Measurements from ENCODE around the gene GRHPR. TPM values are rescaled to one million over a fixed set of nuclear protein-coding genes. Genes with fewer than 3 reads are reported as not detected.

Gene GRHPR
- total RNA-seq, 2 experiments from 2014 or later: 106 to 135 TPM

GRCh38 chr9:37486256-37486615 lies 63.7 kb downstream of the GRHPR start:
- POLR2A ChIA-PET: interaction anchor here (0.6 to 2.1 kb wide), 9 partner anchors 10 to 113 kb away, joined by 3 to 10 read pairs (median 3); partner anchors contain the start of gene TOMM5
- DNase-seq (ENCODE audit: low spot score): no peak
- intact Hi-C loops (cut with micrococcal nuclease; ENCODE audit: unreplicated experiment): loop anchor here (5.0 kb wide), 2 partner anchors 46 to 106 kb away; partner anchors contain the start of gene TOMM5
- Histone ChIP-seq H3K4me3 (ENCODE audit: low read depth, low read length, poor library complexity, severe bottlenecking) (peak overlapping the region; percentile 86), H3K79me2 (ENCODE audit: insufficient read depth, low read depth, low read length) (peaks cover 30% of the 10 kb centered on the region), H3K27ac (ENCODE audit: low read depth, low read length, poor library complexity, severe bottlenecking) (peak overlapping the region; percentile 51), H3K9me2 (ENCODE audit: insufficient read depth, low read length) (no peaks in the 10 kb centered on the region), H3K9me3 (ENCODE audit: low read length) (no peaks in the 10 kb centered on the region), H4K20me1 (ENCODE audit: insufficient read depth, low read length) (0 out of 2 replicates have a peak, but pooled peaks cover 4% of the 10 kb centered on the region), H3K36me3 (ENCODE audit: insufficient read depth, low read length) (peaks cover 50% of the 10 kb centered on the region), H2AFZ (ENCODE audit: low read length) (peak overlapping the region; percentile 87; the same call in 1 of the 2 replicates), H3K4me1 (ENCODE audit: insufficient read depth, low read length, poor library complexity, severe bottlenecking) (peaks cover 36% of the 10 kb centered on the region), H3K4me2 (ENCODE audit: low read length) (peak overlapping the region; percentile 90)
- CTCF ChIA-PET (ENCODE audit: unreplicated experiment): interaction anchor here (0.6 kb wide), 1 partner anchor 10 kb away, joined by 3 read pairs; no protein-coding TSS in a partner anchor
- no peak for TF ChIP-seq EZH2phosphoT487 (IDR thresholded peaks at IDR 0.05; ENCODE audit: borderline replicate concordance, low read depth, low read length)
- no peak for TF ChIP-seq CTCF (conservative IDR thresholded peaks at IDR 0.05; ENCODE audit: low read length)
- BruUV-seq (replicated peaks): no TSS peak

Other genes starting within 250 kb of the GRHPR start
- 27.9 and 31.9 TPM in 2 replicates for gene ZBTB5, start 42.8 kb downstream of the GRHPR start, total RNA-seq (2014; rRNA removed; shearing (Covaris generic))
- gene ZBTB5, start 42.8 kb downstream of the GRHPR start, total RNA-seq (2022): 20.2 and 23.9 TPM in 2 replicates
- gene POLR1E, start 63.3 kb downstream of the GRHPR start, total RNA-seq (2014; rRNA removed; shearing (Covaris generic)): 41.0 and 44.3 TPM in 2 replicates
- 40.5 and 47.6 TPM in 2 replicates for gene POLR1E, start 63.3 kb downstream of the GRHPR start, total RNA-seq (2022)
- gene FBXO10, start 153.7 kb downstream of the GRHPR start, total RNA-seq (2014; rRNA removed; shearing (Covaris generic)): 9.4 and 16.1 TPM in 2 replicates
- gene FBXO10, start 153.7 kb downstream of the GRHPR start, total RNA-seq (2022): 13.0 and 13.2 TPM in 2 replicates
- gene TOMM5, start 169.9 kb downstream of the GRHPR start, total RNA-seq (2014; rRNA removed; shearing (Covaris generic)): 215 and 231 TPM in 2 replicates
- gene TOMM5, start 169.9 kb downstream of the GRHPR start, total RNA-seq (2022): 124 and 132 TPM in 2 replicates
- not detected in 2 replicates for gene FRMPD1, start 228.3 kb downstream of the GRHPR start, total RNA-seq (2014; rRNA removed; shearing (Covaris generic))
- gene FRMPD1, start 228.3 kb downstream of the GRHPR start, total RNA-seq (2022): not detected in 2 replicates